ENCODE data around the gene NEURL2.

DNA sequence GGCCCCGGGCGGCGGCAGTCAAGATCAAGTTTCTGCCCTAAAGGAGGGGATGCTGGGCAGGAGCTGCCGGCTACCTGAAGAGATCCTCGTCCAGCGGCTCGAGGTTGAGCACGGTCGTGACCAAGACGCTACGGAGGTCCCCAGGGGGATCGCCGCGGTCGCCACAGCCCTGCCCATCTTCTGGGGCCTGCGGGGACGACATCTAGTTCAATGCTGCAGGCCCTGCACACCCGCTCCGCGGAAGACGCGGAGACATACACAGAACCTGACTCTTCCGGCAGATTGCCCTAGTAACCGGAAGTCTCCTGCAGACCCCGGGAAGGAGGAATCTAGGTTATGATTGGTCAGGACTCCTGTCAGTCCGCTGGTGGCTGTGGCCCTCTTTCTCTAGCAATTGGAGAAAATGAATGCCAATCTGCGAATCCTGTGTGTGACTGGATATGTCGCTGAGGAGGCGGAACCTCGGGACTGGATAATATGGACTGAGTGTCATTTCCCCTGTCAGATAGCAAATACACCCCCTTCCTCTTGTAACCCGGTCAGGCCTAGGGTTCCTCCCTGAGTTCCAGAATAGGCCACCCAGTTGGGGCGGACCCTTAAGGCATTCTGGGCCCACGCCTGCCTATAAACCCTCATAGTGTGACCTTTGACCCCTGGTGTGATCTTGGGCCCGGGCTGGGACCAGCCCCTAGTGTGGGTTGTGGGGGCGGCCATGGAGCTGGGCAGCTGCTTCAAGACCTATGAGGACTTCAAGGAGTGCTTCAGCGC lies 33.7 kb downstream of the NEURL2 start, which contains the start of the genes ACOT8 and ZSWIM3:
- TF ChIP-seq, protein P1, sequence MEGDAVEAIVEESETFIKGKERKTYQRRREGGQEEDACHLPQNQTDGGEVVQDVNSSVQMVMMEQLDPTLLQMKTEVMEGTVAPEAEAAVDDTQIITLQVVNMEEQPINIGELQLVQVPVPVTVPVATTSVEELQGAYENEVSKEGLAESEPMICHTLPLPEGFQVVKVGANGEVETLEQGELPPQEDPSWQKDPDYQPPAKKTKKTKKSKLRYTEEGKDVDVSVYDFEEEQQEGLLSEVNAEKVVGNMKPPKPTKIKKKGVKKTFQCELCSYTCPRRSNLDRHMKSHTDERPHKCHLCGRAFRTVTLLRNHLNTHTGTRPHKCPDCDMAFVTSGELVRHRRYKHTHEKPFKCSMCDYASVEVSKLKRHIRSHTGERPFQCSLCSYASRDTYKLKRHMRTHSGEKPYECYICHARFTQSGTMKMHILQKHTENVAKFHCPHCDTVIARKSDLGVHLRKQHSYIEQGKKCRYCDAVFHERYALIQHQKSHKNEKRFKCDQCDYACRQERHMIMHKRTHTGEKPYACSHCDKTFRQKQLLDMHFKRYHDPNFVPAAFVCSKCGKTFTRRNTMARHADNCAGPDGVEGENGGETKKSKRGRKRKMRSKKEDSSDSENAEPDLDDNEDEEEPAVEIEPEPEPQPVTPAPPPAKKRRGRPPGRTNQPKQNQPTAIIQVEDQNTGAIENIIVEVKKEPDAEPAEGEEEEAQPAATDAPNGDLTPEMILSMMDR (conservative IDR thresholded peaks at IDR 0.05; ENCODE audit: low read depth, low read length): no peak
- no peak for TF ChIP-seq EZH2phosphoT487 (IDR thresholded peaks at IDR 0.05; ENCODE audit: borderline replicate concordance, low read length)
- no peak for TF ChIP-seq EZH2 (IDR thresholded peaks at IDR 0.05; ENCODE audit: low read length, unreplicated experiment)
